Kidney capillary endothelial cell (primary cell): Measurements from ENCODE around the gene DCTN4.
"Not testable (repeated sequence)": the region's sequence is repeated elsewhere in the genome, so short reads cannot be mapped to it uniquely, and the experiment has no call there.

Experiments used
- DNase-seq: peaks from one replicate; pipeline ENCODE4 v3.0.0-alpha.2; 2018; ENCODE audit warnings: low spot score

Gene DCTN4

DNA sequence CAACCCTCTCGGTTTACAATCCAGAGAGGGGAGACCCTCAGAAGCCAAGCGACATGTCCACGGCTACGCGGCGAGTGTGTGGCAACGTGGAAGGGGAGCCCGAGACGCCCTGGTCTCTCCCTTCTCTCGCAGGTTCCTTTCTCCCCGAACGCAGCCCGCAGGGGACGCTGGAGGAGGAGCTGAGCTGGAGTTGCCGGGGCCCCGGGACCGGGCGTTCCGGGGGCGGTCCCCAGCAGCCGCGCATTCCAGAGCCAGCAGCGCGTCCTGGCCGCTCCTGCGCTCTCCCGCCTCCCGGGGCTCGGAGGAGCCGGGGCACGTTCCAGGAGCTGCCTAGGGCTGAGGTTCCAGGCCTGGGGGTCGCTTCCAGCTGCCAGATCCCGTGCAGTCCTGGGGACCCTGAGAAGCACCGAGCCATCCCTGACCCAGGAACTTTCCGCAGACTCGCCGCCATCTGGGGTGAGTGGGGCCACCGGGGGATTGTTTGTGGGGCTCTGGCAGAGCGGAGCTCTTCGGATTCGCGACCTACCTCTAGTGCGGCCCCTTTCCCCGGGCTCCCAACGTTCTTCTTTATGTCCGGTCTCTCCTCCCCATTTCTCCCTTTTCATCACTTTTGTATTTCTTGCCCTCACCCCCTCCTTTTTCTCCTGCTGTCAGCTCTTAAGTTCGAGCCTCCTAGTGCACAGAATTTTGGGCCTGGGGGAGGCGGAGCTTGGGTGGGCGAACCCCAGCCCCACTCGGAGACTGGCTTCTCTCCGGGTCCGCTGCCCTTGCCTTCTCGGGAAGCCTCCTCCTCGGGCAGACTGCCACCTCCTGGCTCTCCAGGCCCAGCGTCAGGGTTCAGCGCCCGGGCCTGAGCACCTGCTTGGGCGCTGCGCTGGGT, 19.9 kb upstream of the DCTN4 start, which contains the start of gene SMIM3:
Gene SMIM3, plus strand, starts transcription at position 241 of the 880 bp plus-strand sequence. CDS start 16,684 bp downstream, outside the sequence.
- no peak for DNase-seq

DNA sequence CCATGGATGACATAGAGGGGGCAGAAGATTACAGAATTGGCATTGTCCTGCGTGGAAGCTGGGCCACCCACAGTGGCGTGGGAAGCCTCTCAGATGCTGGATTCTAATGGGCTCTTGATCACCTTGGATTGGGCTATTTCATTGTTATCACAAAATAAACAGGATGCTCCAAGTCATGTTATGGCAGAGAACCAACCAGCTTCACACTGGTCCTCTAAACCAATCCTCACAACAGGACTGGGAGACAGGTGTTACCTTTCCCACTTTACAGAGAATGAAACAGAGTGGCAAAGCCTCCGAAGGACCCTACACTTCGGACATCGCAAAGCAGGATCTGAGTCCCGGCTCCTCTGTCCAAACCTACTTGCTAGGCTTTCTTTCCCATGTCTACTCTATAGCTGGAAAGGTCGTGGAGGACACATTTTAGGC, 19.3 kb upstream of the DCTN4 start:
- no peak for DNase-seq

DNA sequence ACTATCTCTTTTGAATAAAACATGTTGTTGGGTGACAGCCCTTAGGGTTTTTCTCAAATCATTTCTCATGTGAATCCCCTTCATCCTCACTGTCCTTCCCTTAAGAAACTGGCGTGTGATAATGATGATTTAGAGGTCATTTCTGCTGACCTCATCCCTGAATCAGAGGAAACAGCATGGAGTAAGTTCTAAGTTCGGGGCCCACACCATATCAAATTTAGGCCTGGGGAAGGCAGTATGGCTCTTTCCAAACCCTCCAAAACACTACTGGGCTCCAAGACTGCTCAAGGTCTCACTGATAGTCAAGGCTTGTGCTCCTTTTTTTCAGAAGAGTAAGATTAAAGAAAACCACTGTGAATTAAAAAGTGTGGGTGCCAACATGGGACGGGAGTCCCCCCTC, 18.9 kb upstream of the DCTN4 start:
- no peak for DNase-seq

DNA sequence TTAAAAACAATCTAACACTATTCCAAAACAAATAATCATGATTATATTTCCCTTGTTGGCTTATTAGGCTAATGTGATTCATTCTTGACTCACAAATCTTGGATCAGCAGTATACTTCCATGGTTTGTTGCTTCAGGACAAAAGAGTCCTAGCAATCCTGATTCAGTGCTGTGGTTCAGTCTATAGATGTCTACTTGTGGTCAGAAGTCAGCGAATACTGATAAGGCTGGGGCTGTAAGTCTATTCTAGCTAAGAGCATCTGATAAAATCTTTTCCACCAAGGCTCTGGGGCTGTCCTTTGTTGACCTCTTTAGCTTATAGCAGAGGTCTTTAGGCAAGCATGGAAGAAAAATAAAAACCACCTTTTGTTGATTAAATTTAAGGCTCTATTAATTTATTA, 15.3 kb upstream of the DCTN4 start:
- peak; percentile 77 for DNase-seq

DNA sequence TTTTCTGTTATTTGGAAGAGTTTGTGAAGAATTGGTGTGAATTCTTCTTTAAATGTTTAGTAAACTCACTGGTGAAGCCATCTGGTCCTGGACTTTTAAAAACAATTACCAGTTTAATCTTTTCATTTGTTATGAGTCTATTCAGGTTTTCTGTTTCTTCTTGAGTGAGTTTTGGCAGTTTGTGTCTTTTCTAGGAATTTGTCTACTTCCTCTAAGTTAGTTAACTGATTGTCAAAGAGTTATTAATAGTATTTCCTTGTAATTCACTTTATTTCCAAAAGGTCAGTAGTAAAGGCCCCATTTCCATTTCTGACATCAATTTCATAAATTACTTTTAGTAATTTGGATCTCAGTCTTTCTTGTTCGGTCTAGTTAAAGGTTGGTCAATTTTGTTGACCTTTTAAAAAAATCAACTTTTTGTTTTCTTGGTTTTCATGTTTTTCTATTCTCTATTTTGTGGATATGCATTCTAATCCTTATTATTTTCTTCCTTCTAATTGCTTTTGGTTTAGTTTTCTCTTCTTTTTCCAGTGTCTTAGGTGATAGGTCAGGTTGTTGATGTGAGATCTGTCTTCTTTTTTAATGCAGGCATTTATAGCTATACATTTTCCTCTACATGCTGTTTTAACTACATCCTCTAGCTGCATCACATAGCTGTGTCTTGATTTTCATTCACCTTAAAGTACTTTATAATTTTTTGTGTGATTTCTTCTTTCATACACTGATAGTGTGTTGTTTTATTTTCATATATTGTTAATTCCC, 12.4 kb upstream of the DCTN4 start:
- DNase-seq = no peak

DNA sequence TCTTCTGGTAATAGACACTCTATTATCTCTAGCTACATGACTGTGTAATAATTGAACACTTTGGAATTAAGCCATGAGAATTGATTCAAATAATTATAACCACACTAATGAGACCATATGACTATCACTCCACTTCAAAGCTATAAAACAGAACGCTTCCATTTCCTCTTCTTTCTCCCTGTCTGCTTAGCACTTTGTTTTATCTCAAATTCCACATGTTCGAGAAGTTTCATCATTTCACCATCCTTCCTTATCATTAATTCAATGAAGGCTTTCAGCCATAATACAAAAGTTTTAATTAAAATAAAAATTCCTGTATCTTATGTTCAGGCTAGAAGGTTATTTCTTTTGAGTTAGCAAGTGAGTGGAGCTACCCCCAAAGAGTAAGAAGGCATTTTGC, 7.4 kb upstream of the DCTN4 start:
- no peak for DNase-seq

DNA sequence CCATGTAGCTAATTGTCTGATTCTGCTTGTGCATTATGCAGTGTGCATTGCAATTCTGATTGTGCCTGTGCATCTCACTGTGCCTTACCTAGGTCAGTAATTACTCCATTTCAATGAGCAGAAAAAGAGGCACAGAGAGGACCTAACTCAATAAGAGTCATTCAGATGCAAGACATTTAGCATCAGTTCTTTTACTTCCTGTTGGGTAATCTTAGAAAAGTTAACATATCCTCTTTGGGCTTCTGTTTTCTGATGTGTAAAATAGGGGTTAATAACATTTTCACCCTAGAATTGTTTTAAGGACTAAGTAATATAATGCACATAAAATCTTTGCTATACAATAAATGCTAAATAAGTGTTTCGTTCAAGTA, 7.0 kb upstream of the DCTN4 start:
- no peak for DNase-seq

DNA sequence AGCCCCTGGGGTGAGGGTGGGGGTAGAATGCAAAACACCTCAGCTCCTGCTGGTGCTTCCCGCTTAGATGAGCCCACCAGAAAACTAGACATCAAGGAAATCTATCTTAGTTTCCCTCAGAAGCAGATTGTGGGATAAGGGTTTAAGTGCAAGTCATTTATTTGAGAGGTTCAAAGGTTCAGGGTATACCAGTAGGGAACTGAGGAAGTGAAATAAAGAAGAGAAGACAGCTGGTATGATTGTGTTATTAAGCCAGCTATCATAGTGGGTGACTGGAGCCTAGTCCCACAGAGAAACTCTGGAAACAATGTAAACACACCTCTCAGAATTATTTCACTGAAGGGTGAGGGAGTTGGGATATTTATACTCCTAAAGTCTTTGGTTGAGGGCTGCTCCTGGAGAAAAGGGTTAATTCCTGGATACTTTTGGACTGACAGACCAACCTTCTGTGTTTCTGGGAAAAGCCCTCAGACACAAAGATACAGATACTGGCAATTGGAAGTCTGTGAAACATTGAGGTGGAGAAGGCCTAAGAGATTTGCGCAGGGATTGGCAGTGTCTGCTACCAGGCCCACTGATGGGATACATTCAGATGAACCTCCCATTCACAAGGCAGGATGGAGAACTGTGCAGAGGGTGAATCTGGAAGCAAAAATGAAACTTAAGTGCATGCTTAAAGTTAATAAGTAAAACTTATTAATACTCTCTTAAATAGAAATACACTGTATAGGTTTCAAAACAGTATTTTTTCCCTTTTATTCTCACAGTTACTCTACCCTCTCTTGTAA, 6.4 kb upstream of the DCTN4 start:
- no peak for DNase-seq

DNA sequence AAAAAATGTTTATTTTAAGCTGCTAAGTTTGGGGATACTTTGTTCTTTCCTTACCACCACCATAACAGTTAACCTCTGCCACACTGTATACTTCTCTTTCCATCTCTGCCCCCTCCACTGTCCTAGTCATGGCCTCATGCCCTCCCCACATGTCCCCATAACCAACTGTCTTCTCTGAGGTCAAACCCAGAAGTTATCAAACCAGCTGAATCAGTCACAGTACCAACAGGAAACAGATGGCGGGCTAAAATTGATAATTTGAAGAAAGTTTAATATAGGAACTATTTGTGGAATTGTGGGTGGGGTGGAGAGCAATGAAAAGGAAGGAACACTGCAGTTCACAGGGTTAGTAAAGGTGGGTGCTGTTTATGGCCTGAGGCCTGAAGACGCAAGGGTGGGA, 5.7 kb upstream of the DCTN4 start:
- DNase-seq = no peak

DNA sequence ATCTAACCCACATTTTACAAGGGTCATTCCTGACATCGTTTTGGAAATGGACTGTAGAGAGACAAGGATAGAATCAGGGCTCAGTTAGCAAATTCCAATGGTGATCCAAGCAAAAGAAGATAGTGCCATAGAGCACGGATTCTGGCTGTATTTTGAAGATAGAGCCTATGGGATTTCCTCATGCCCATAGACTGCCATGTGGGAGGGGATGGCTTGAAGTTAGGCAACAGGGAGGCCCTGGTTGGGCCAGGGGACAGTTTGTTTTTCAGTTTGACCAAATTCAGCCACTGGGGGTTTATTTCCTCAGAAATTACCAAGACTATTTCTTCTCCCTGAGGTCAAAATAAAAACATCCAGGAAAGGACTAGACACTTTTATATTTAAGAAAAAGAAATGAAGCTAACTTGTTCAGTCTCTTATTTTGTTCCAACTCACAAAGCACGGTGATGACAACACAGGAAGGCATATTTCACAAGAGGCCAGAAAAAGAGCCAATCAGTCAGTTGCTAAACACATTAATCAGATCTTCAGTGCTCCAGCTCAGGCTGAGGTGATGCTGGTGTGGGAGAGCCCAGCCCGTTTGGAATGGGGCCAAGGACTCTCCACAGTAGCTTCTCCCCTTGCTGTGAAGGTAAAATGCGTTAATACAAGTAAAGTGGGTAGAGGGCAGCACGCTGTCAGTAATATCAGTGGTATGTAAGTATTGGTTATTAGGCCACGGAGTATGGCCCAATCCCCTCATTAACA, 4.4 kb upstream of the DCTN4 start:
- no peak for DNase-seq

DNA sequence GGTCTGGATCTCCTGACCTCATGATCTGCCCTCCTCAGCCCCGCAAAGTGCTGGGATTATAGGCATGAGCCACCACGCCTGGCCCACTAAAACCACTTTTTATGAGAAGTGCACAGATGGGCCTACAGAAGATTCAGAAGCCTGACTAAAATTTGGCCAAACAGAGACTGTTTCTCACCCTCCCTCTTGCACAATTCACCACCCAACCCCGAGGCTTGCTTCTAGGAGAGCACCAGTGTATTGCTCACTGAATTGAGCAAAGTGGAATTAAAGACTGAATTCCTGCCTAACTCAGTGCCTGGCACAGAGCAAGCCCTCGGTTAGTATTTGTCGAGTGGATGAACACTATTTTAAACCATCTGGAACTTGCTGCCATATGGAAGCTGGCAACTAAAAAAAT, 3.4 kb upstream of the DCTN4 start:
- no peak for DNase-seq

DNA sequence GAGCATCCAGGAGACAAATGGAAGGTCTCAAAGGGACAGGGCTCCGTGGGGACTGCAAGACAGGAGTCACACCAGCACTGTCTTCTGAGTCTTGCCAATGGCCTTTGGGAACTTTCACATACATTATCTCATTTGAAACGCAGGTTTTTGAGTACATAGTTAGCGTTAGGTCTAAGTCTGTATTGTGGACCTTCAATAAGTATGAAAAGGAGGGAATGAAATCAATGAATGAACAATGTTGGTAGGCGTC, 442 bp upstream of the DCTN4 start:
- DNase-seq = no peak

DNA sequence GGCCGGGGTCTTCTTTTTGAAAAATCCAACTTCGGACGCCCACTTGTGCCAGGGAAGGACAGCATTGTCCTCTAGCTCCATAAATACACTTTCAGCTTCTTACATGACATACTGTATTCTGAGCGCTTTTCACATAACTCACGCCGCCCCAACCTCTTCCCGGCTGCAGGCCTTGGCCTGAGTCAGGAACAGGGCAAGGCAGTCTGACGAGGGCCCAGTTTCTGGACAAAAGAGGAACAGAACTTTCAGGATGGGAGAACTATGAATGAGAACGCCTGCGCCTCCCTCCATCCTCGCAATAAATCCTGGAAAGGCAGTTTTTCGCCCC, 650 bp downstream of the DCTN4 start:
- DNase-seq = no peak

DNA sequence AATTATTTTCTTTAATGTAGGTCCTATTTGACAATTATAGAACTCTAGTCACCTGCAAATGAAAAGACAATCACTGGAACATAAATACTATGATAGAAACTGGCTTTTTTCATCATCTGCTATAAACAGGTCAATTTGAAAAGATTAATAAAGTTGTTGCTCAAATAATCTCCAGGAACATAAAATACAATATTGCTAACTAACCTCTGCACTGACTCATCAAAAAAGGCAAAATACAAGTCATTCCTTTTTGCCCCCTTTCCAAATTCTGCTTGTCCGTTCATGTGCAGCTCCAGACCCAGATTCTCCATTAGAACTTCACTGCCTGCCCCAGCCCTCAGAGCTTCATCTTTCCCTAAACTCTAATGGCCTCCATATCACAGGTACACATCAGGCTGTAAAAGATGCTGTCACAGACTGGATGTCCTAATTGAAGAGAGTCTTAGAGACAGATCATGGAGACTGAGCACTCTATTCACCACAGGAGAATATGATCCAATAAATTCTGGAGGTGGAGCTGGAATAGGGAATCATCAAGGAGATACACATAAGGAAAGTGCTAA, 1.6 kb downstream of the DCTN4 start:
- DNase-seq = no peak

DNA sequence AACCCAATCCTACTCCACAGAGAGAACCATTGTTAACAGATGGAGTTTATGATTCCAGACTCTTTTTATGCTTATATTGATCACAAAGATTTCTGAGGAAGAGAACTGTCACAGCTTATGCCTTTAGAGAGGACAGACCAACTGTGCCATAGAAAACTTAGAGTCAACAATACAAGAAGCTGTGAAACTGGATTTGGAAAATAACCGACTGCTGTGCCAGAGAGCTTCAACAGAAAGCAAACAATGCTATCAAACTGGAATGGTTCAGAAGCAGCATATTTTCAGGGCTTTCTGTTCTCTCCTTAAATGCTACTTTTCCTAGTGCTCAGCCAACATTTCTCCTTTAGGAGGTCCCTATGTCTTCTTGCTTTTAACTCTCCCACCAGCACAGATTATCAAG, 5.0 kb downstream of the DCTN4 start:
- DNase-seq = no peak

DNA sequence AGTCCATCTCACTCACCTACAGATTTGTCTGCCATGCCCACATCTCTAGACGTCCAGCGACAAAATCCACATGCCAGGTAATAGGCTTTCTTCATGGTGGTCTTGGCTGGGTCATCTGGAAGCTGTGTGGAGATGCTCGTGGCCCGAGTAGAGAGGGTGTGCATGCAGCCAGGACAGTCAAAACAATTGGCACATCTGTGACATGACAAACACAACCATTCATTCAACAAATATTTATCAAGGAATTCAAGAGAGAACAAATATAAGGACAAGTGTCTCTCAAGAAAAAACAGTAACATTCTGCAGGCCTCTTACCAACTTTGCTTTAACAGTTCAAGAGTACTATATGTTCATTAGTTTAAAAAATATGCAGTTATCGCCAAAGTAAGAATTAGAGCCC, 5.4 kb downstream of the DCTN4 start:
- no peak for DNase-seq

DNA sequence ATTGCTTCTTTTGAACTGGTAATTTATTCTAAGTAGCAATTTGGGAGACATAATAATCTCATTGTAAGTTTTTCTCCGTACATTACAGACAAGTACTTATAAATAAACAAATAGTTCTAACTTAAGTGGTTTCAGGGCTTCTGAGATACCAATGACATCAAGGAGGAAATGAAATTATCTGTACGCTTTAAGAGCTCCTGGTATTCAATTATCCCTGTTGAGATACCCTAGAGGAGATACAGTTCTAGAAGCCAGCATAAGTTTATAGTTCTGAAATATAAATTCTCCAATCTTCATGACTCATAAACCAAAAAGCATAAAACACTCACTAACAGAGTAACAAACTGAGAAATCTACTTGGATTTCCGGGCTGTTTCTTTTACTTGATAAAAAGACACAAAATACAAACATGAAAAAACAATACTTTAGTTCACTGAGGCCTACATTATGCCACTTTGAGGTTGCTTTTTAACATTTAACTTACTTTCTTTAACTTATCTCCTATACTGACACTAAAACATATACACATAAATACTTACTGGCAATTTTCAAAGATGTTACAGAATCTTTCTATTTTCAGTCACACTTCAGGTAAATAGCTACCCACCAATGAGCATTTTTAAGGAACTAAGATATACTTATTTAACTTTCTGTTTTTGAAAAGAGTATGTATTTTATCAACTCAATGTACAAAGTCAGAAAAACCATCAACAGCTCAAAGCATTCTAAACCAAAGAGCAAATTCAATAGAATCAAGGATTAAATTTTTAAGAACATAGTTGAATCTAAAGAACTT, 7.5 kb downstream of the DCTN4 start:
- DNase-seq = no peak

DNA sequence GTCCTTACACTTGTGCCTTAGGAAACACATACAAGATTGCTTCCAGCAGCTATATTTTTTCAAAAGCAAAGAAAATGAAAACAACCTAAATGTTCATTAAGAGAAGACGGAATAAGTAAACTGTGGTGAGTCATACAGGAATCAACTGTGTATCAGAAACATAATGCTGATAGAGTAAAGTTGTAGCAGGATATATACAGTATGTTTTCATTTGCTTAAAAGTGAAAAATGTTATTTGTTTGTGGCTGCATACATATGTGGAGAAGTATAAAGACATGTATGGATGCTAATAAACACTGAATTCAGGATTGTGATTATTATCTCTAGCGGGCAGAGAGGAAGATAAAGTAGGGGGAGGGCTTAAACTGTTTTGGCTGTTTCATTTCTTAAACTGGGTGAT, 8.3 kb downstream of the DCTN4 start:
- no peak for DNase-seq

DNA sequence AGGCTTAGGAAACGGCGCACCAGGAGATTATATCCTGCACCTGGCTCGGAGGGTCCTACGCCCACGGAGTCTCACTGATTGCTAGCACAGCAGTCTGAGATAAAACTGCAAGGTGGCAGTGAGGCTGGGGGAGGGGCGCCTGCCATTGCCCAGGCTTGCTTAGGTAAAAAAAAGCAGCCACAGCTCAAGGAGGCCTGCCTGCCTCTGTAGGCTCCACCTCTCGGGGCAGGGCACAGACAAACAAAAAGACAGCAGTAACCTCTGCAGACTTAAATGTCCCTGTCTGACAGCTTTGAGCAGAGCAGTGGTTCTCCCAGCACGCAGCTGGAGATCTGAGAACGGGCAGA, 15.7 kb downstream of the DCTN4 start:
- not testable (repeated sequence) for DNase-seq

DNA sequence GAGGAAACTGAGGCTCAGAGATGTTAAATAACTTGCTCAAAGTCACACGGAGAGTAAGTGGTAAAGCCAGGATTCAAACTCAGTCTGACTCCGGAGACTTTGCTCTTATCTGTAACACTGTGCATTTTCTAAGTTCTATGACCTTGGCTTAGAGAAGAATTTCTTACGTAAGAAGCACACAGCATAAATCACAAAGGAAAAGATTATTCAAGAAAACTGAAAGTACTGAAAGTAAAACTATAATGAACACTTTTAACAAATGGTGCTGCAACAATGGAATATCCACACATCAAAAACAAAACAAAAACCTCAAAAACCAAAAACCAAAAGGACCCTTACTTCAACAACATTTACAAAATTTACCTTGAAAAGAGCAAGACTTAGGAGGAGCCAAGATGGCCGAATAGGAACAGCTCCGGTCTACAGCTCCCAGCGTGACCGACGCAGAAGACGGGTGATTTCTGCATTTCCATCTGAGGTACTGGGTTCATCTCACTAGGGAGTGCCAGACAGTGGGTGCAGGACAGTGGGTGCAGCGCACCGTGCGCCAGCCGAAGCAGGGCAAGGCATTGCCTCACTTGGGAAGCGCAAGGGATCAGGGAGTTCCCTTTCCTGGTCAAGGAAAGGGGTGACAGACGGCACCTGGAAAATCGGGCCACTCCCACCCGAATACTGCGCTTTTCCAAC, 16.2 kb downstream of the DCTN4 start:
- not testable (repeated sequence) for DNase-seq

DNA sequence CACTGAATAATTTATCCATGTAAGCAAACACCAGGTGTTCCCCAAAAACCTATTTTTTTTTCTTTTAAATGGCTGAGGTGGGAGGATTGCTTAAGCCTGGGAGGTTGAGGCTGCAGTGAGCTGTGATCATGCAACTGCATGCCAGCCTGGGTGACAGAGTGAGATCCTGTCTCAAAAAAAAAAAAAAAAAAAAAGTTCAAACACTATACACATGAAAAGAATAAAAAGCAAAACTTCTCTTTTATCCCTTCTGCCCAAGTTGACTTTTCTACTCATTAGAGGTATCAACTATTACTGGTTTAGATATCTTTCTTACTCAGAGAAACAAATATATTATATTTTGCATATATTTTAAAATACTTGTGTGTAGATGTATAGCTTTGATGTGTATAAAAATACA, 17.8 kb downstream of the DCTN4 start:
- no peak for DNase-seq
